IPS DF 4.7 (cell line): ENCODE data around the gene AGBL4.

Experiments
- DNase-seq: peaks from one replicate; pipeline ENCODE4 v3.0.0-alpha.2; 2013; ENCODE audit warnings: low spot score; ENCODE audit errors: extremely low read depth

AGBL4 gene

DNA sequence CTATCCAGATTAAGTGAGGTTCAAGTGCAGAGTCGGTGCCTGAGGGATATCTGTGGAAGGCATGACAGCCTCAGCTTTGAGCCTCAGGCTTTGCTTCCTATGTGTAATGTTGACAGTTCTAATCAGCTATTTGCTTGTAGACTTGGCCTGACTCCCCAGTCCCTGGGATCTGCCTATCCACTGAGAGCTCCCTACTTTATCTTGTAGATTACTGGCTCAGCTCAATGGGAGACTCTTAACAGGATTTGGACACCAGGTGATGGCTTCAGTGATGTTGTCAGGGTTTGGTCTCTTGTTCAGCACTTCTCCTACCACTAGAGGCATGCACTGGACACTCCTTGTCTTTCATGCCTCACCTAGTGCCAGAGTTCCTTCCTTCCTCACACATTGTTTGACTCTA, 1120.5 kb downstream of the AGBL4 start:
- DNase-seq: no peak

DNA sequence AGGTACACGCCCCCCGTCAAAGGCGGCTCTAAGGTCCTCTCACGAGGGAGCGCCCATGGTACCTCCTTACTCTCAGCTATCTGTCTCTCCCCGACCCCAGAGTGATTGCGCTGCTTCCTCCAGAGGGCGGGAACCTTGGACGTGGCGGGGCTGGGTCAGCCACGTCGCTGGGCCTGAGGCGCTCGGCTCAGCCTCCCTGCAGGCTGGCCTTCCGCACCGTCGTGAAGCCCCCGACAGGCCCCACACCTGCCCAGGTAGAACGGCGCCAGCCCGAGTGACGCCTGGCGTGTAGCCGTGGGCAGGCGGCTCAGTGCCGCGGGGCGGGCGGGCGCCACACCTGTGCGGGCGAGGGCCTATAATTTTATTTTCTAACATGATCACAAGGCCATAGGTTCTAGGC, 1124.9 kb downstream of the AGBL4 start:
- DNase-seq: no peak

DNA sequence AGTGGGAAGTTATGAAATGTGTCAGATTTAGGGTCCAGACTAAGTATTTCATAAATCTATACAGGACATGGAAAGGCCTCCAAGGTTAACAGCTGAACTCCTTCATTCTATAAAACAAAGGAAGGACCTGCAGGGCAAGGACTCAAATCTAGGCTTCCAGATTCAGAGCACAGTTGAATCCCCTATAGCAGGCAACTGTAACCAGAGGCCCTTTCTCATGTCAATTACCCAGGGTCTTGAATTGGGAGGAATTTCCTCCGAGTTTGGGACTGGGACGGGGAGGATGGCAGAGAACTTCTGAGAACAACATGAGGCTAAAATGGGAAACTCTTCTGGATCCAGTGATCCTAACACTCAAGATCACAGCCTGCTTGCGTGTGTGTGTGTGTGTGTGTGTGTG, 1134.1 kb downstream of the AGBL4 start:
- no peak for DNase-seq

DNA sequence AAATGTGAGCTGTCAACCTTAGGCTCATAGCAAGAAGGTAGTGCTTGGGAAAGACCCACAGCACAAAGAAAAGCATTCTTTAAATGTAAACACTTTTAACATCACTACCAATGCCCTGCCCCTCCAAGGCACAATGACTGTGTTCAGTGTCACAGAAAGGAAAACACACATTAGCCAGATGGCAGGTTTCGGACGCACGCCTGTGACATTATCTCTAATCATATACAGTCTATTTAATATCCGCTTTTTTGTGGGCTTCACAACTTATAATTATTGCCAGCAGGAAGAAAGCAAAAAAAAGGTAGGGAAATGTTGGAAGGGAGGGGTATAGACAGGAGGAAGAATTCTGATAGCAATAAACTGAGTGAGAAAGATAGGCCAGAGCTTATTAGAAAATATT, 1134.7 kb downstream of the AGBL4 start:
- DNase-seq: no peak

DNA sequence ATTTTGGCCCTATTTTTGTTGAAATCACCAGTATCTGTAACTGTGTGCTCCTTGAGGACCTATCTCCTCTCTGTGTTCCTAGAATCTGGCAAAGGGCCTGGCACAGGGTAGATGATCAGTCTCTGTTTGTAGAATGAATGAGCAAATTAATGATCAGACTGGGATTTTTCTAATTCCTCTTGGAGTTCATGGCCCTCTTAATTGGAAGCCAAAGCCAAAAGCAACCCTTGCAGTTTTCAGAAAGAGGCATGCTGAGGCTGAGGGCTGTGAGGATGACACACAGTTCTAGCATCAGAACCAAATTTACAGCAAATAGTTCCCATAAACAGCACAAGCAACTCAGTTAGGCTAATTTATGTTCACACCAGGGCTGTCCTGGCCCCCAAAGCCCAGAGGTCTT, 1136.0 kb downstream of the AGBL4 start:
- no peak for DNase-seq

DNA sequence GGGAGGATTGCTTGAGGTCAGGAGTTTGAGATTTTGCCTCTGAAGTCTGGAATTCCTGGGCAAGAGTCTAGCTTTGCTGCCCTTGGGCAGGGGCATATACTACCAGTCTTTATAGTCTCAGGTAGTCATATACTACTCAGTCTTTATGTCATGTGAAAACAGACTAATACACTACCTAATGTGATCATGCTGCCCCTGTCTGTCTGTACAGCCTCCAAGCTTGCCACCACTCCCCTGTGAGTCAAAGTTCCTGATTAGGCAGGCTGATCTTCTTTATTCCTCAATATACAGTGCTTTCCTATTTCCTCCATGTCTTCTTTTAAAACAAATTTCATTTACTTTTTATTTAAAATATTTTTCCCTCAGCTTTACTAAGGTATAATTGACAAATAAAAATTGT, 1141.7 kb downstream of the AGBL4 start:
- no peak for DNase-seq

DNA sequence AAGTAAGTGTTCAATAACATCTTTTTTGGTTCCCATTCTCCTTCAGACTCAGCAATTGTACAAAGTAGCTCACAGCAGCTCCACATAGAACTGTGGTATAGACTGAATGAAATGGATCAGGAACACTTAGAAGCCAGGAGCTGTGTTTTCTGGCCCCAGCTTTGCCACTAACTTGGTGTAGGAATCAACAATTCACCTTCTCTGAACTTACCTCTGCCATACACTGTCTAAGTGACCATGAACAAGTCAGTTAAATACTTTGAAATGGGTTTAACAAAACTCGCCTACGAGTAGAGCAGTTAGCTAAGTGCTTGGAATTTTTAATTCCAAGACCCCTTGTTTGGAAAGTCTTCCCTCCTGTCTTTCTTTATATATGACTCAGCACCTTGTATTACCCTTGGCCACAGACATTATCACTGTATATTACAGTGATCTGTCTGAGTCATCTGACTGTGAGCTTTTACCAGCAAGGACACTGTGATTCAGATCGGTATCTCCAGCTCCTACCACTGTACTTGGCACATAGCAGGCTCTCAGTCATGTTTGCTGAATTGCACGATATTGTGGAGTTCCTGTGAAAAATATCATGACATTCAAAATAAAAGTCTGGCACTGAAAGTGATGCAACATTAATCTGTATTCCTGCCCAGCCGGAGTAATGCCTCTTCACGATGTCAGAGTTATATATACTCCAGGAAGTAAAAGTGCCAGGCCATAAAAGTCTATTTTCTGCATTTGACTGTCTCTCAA, 1145.4 kb downstream of the AGBL4 start:
- DNase-seq: no peak

DNA sequence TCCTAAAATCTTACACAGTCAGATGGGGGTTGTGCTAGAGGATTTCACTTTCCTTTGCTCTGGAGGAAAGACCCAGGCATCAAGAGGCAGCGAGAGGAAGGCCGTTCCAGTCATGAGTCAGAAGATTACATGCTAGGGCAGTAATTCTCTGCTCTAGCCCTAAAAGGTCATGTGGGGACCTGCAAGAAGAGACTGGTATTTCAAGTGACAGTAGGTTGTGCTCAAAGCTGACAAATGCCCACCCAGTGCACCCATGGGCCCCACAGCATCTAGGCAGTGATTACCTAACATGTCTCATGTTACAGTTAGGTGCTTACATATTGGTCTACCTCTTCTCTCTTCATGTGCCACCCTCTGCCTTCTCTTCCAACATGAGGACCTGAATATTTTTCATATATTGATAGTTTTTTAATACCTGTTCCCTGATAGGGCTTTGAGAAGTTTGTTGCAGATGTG, 1147.4 kb downstream of the AGBL4 start:
- DNase-seq: no peak

DNA sequence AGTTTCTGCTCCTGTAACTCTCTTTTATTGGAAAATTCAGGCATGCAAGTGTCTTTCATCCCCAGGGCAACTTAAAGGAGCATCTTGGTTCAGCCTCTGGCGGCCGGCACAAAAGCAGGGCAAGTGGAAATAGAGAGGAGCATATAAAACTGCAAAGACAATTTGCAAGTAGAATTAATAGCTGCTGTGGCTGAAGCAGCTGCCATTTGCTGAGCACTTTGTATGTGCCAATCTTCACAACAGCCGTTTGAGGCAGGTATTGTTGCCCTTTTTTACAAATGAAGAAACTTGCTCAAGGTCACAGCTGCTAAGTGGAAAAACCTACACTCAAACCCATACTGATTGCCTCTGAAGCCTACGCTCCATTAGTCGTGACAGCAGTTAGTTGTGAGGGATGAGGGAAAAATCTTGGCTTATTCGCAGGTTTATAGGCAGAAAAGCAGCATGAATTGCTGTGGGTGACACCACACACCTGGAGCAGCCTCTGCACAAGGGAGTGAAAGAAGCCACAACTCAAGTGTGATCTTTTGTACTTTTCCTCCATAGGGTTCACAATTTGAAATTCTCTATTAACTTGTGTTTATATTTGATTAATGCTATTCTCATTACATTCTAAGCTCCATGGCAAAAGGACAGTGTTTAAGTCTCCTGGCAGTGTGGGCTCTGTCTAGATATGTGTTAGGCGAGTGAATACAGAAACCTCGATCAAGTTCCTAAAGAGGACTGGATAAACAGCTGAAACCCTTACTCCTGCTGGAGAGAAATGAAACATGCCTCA, 1148.0 kb downstream of the AGBL4 start:
- DNase-seq: no peak

DNA sequence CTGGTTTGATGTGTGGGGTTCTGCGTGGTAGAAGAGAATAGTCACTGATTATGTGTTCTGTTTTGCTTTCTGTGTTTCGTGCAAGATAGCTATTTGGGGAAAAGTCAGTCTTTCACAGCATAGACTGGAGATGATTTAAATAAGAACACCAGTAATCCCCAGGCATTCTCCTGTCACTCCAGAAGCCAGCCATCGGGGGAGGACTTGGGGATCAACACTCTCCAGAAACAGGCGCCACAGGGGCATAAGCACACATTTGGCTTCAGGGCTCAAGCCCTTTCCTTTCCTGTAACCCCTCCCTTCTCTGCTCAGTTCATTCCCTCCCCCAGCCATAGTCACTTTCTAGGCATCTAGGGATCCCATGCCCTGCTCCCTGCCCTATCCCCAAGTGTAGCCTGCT, 1149.8 kb downstream of the AGBL4 start:
- no peak for DNase-seq

DNA sequence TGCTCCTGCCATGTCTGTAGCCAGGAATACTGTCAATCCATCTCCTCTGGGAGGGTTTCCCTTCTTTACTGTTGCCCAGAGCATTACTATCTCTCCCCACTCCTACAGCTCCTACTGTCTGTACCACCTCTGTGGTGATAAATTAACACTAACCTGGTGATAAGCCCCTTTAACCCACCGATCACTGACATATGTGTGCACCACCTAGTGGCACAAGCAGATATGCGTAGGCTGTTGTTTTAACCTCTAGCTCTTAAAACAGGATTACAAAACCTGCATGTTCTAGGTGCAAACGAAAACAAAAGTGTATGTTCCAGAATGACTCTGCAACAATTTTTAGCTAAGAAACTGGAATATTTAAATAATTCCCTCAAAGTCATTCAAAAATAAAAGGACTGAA, 1153.2 kb downstream of the AGBL4 start:
- peak; percentile 25 for DNase-seq

DNA sequence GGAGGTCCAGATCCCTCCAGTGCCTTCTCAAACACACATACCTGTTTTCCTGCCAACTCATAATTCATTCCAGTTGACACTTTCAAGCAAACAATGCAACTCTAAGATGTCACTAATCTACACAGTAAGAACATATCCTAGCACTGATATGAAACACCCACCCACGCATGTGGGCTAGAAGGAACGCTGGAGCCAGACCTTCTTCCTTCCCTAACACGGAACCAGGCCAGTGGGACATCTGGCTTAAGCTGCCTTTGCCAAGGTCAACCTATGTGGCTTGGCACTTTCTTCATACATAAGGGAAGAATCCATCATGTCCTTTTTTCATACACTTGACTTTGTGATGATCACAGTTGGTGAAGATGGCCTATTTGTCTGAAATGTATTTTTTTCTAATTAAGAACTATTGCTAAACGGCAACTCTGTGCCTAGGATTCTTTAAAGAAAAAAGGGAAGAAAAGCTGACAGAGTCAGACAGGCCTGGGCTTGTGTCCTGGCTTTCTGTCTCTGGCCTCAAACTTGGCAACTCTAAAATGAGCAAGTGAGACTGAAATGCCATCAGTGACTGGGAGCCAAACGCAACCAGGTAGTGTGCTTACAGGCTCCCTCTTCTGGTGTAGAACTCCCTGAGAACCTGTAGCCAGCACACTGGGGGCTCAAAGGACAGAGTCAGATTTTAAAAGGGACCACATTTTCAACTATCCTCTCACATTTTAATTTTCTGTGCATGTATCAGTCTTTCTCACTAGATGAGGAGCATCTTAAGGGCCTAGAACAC, 1154.4 kb downstream of the AGBL4 start:
- DNase-seq: no peak

DNA sequence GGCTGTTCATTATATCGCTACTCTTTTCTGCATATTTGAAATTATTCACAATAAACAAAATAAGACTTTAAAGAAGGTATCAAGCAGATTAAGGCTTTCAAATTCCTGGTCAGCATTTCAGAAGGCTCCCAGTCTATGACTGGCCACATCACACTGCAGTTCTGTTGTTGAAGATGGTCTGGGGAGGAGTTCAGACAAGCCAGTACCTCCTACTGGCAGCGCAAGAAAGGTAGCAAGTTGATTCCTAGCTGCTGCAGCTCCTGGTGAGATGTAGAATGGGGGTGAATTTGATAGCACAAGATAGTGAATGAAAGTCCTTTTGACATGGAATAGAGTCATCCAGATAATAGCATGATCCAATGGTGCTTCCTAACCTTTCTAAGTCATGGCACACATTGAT, 1158.8 kb downstream of the AGBL4 start:
- no peak for DNase-seq

DNA sequence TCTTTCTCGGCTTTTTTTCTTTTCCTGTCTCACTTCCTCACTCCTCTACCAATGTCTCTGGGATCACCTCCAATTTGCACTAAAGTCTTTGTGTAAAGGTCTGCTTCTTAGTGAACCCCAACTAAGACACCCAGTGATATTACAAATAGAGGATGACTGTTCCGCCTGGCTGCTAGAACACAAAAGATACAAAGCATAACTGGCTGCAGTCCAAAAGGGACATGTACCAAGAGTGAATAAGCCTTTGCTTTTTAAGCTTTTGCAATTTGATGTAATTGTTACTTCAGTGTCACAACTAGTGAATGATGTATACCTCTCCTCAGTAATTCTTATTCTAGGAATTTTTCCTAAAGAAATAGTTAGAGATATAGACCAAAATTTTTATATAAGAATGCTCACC, 1164.3 kb downstream of the AGBL4 start:
- DNase-seq: no peak

DNA sequence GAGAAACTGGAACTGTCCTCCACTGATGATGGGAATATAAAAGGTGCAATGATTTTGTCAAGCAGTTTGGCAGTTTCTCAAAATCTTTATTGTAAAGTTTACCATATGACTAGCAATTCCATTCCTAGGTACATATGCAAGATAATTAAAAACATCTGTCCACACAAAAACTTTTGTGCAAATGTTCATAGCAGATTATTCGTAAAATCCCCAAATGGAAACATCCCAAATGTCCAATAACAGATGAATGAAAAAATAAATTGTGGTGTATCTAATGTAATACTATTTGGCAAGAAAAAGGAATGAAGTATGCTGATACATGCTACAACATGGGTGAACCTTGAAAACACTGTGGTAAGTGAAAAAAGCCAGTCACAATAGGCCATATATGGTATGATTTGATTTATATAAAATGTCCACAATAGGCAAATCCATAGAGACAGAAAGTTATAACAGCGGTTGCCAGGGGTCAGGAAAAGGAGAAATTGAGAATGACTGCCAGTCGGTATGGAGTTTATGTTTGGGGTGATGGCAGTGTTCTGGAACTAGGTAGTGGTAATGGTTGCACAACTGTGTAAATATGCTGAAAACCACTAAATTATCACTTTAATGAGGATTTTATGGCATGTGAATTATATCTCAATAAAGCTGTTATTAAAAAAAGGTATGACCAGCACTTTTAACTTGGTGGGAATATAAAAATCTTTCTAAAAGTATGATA, 1165.4 kb downstream of the AGBL4 start:
- DNase-seq: no peak

DNA sequence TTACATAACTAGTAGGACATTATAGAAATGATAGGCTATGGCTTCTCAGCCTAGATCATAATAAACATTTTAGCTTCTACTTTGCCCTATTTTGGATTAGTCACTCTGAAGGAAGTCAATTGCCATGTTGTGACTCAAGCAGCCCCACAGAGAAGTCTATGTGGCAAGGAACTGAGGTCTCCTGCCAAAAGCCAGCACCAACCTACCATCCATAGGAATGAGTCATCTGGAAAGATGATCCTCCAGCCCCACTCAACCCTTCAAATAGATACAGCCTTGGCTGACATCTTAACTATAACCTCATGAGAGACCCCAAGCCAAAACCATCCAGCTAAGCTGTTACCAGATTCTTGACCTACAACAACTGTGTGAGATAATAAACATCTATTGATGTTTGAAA, 1170.7 kb downstream of the AGBL4 start:
- no peak for DNase-seq

DNA sequence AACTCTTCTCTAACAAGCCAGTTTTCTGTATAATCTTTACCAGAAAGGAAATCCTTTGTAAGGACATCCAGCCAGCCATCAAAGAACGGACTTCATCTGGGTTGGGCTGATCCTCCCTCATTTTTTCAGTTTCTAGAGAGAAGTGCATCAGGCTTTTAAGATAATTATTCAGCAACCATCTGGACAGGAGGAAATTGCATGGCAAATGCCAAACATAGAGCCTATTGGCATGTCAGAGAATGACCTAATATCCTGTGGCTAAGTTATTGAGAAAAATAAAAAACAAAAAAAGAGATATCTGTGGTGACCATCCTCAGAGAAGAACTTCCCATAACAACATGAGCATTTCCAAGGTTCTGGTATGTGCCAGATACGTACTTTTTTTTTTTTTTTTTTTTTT, 1172.1 kb downstream of the AGBL4 start:
- no peak for DNase-seq

DNA sequence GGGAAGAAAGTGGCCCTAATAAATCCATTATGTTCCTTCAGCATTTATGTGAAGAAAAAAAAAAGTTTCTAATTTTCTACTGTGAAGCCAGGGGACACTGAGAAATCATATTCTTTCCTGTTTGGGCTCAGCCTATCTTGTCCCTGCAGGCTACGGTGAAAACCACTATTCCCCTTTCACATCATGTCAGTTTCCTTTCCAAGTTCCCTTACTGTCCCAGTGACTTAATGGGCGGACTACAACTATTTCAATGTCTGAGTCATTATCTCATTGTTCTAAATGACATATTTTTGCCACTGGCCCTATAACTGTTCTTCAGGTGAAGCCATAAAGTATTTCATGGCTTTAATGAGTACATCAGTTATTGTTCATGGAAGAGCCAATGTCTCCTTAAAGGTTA, 1175.7 kb downstream of the AGBL4 start:
- DNase-seq: no peak

DNA sequence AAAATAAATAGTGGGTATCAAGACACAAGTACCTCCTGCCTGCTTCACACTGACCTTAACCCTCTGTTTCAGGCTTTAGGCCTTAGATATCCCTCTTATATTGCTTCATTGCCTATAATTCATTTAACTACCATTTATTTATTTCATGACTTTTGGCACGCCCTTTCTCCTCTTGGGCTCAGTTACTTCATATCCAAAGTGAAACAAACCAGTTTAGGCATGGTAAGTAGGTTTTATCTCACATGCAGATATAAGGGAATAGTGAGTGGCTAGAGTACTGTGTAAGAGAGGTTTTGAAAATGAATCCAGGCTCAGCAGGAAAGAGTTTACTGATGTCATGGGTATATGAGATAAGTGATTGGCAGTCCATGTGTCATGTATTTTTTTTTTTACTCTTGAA, 1177.3 kb downstream of the AGBL4 start:
- DNase-seq: no peak

DNA sequence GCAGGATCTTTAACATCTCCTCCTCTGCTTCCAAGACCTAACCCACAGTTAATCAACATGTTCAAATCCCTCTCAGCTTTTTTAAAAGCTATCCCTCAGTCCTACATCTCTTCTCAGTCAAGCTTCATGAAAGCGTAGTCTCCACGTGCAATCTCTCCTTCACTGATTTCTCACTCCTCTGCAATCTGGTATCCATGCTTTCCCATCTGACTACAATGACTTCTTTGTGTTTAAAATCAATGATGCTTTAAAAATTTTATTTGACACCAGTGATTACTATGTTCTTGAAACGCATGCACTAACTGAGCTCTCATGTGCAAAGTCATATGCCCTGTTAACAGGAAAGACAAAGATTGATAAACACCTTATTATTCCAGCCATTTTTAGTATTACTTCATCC, 1179.6 kb downstream of the AGBL4 start:
- no peak for DNase-seq

DNA sequence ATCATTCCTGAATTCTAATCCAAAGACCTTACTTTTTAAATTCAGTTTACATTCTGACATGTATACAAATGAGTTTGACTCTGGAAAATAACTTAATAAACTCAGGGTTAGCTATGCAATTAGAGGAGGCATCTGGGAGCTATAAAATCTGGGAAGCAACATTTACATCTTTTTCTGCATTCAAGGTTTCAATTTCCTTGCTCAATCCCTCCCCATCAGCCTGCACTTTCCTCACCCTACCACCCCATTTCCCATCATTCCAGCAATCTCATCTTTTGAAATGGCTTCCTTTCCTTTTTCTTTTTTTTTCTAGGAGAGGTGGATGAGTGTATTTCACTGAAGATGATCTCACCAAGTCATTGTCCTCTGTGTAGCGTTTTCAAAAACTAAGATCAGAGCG, 1181.8 kb downstream of the AGBL4 start:
- no peak for DNase-seq

DNA sequence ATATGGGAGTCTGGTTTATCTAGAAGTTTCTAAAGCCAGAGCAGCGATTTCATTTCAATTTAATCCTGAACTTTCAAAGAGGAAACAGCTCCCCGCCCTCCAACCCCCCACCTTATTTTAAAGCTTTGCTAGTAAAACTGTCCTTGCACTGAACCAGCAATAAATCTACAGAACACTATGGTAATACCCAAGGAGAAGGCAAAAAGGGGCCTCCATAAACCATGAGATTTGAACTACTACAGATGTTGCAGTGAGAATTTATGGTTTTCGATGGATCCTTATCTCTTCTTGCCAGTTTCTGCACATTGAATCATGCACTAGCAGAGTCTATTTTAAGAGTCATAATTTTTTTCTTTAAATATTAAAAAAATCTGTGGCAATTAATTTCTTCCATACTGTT, 1182.3 kb downstream of the AGBL4 start:
- DNase-seq: no peak
